ENCODE measurements around the gene SUCO. TPM values are rescaled to one million over a fixed set of nuclear protein-coding genes. Genes with fewer than 3 reads are reported as not detected.

SUCO gene, protein sequence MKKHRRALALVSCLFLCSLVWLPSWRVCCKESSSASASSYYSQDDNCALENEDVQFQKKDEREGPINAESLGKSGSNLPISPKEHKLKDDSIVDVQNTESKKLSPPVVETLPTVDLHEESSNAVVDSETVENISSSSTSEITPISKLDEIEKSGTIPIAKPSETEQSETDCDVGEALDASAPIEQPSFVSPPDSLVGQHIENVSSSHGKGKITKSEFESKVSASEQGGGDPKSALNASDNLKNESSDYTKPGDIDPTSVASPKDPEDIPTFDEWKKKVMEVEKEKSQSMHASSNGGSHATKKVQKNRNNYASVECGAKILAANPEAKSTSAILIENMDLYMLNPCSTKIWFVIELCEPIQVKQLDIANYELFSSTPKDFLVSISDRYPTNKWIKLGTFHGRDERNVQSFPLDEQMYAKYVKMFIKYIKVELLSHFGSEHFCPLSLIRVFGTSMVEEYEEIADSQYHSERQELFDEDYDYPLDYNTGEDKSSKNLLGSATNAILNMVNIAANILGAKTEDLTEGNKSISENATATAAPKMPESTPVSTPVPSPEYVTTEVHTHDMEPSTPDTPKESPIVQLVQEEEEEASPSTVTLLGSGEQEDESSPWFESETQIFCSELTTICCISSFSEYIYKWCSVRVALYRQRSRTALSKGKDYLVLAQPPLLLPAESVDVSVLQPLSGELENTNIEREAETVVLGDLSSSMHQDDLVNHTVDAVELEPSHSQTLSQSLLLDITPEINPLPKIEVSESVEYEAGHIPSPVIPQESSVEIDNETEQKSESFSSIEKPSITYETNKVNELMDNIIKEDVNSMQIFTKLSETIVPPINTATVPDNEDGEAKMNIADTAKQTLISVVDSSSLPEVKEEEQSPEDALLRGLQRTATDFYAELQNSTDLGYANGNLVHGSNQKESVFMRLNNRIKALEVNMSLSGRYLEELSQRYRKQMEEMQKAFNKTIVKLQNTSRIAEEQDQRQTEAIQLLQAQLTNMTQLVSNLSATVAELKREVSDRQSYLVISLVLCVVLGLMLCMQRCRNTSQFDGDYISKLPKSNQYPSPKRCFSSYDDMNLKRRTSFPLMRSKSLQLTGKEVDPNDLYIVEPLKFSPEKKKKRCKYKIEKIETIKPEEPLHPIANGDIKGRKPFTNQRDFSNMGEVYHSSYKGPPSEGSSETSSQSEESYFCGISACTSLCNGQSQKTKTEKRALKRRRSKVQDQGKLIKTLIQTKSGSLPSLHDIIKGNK (N-terminal part only)
- total RNA-seq, result 46.9 and 52.5 TPM in 2 replicates

DNA sequence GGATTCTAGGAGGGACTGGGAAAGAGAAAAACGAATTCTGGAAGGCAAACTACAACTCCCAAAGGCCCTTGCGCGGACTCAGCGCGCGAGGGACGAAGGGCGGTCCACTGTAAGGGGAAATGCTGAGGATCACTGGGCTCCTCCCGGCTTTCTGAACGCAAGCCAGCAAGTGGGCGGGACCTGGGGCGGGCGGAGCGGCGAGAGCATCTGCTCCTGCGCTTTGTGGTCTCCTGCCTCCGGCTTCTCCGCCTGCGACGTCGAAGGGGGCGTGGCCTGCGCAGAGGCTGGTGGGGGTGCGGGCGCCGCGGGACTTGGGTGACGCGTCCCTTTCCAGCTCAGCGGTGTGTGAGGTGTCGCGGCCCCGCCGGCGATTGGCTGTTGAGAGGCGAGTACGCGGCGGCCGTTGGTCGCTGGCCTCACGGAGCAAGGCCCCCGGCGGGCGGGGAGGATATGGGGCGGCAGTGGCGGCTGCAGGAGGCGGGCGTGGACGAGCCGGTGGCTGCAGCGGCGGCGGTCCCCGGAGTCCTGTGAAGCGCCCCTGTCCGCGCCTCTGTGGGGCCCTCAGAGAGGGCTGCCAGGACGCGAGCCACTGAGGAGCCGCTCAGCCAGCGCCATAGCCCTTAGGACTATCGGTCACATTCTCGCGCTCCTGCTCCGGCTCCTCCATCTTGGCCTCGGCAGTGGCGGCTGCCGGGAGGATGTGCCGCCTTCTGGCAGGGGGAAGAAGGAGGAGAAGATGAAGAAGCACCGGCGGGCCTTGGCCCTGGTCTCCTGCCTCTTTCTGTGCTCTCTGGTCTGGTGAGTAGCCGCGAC is at the start of gene SUCO:
SUCO (plus strand) TSS at position 451 of the 813 bp plus-strand sequence; CDS start at position 737, 286 bp downstream.

DNA sequence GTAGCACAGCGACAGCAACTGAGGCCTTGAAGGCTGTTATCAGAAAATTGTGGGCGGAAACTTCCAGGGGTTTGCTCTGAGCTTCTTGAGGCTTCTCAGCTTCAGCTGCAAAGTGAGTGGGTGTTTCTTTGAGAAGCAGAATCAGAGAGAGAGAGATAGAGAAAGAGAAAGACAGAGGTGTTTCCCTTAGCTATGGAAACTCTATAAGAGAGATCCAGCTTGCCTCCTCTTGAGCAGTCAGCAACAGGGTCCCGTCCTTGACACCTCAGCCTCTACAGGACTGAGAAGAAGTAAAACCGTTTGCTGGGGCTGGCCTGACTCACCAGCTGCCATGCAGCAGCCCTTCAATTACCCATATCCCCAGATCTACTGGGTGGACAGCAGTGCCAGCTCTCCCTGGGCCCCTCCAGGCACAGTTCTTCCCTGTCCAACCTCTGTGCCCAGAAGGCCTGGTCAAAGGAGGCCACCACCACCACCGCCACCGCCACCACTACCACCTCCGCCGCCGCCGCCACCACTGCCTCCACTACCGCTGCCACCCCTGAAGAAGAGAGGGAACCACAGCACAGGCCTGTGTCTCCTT is 126.0 kb downstream of the SUCO start, which contains the start of gene FASLG:
FASLG (plus strand) TSS at position 233 of the 583 bp plus-strand sequence; CDS start at position 332, 99 bp downstream.

Other genes starting within 250 kb of the SUCO start
- gene C1orf105, start 112.5 kb upstream of the SUCO start, total RNA-seq, result not detected in 2 replicates
- 11.9 and 16.0 TPM in 2 replicates for gene PIGC, start 89.1 kb upstream of the SUCO start, total RNA-seq
- gene FASLG, start 126.0 kb downstream of the SUCO start, total RNA-seq, result not detected in 2 replicates

Data from smooth muscle cell of the umbilical artery (primary cell).